Measurements from ENCODE around the gene TBATA.

Gene TBATA

GRCh38 chr10:70751991-70752390, 33.2 kb downstream of the TBATA start:
- no peak for TF ChIP-seq MAX (IDR thresholded peaks at IDR 0.05; ENCODE audit: low read depth, low read length)
- no peak for TF ChIP-seq MYC (IDR thresholded peaks at IDR 0.05; ENCODE audit: low read depth, low read length)
- no peak for TF ChIP-seq CTCF (IDR thresholded peaks at IDR 0.05; ENCODE audit: low read depth, low read length)
- TF ChIP-seq POLR2A (IDR thresholded peaks at IDR 0.05; ENCODE audit: extremely low read depth, insufficient read length) = no peak
- DNase-seq (ENCODE audit: low read depth) = no peak
- H3K4me3 ChIP-seq (ENCODE audit: low read depth, low read length) = no peak overlapping the region

DNA sequence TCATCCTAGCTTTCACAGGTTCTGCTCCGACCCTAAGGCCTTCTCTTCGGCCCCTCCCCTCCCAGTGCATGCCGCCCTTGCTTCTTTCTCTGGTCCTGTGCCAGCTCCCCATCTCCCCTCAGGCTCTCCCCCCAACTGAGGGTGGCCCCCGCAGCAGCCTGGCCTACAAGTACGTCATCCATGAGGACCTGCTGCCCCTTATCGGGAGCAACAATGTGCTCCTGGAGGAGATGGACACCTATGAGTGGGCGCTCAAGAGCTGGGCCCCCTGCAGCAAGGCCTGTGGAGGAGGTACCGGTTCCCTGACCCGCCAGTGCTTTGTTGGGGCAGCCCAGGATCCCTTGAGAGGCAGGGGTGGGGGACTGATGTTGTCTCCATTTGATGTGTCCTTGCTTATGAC, 33.8 kb downstream of the TBATA start:
- TF ChIP-seq CTCF (IDR thresholded peaks at IDR 0.05; ENCODE audit: low read depth, low read length) (no peak), MYC (IDR thresholded peaks at IDR 0.05; ENCODE audit: low read depth, low read length) (no peak), POLR2A (IDR thresholded peaks at IDR 0.05; ENCODE audit: extremely low read depth, insufficient read length) (no peak), MAX (IDR thresholded peaks at IDR 0.05; ENCODE audit: low read depth, low read length) (no peak)
- H3K4me3 ChIP-seq (ENCODE audit: low read depth, low read length) = no peak overlapping the region
- DNase-seq (ENCODE audit: low read depth) = no peak

DNA sequence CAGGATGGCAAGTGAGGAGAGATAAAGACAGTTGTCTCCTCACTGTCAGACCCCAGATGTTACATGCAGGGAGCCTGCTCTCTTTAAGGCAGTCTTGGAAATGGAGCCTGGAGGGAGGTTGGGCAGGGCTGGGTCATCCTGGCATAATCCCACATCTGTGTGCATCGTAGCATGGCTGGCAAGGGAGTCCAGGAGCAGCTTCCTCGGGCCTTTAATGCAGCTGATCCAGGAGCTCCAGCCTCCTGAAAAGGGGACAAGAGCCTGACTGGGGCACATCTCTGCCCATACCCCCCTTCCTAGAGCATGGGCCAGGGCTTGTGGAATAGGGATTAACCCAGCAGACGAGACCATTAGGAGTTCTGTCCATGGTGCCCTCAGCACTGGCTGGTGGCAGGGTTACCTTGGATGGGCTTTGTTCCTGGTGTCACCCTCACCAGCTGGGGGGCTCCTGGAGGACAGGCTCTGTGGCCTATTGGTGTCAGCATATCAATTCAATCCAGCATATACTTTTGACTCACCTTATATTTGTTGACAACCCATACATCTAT, 34.9 kb downstream of the TBATA start:
- no peak for DNase-seq (ENCODE audit: low read depth)
- TF ChIP-seq POLR2A (IDR thresholded peaks at IDR 0.05; ENCODE audit: extremely low read depth, insufficient read length) (no peak), MYC (IDR thresholded peaks at IDR 0.05; ENCODE audit: low read depth, low read length) (no peak), CTCF (IDR thresholded peaks at IDR 0.05; ENCODE audit: low read depth, low read length) (no peak), MAX (IDR thresholded peaks at IDR 0.05; ENCODE audit: low read depth, low read length) (no peak)

DNA sequence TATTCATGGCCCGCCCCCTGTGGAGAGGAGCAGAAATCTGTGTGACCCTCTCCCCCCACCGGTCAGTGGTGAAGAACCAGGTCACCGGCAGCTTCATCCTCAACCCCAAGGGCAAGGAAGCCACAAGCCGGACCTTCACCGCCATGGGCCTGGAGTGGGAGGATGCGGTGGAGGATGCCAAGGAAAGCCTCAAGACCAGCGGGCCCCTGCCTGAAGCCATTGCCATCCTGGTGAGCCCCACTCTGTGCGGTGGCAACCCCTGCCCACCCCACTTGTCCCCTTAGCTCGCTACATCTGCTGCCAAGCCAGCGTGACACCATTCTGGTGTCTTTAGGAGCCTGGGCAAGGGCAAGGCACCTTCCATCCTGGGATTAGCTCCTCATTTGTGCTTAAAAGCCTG, 35.4 kb downstream of the TBATA start:
- DNase-seq (ENCODE audit: low read depth) = no peak
- no peak for TF ChIP-seq POLR2A (IDR thresholded peaks at IDR 0.05; ENCODE audit: extremely low read depth, insufficient read length)
- no peak for TF ChIP-seq CTCF (IDR thresholded peaks at IDR 0.05; ENCODE audit: low read depth, low read length)
- no peak for TF ChIP-seq MYC (IDR thresholded peaks at IDR 0.05; ENCODE audit: low read depth, low read length)
- no peak for TF ChIP-seq MAX (IDR thresholded peaks at IDR 0.05; ENCODE audit: low read depth, low read length)
- no peak overlapping the region for H3K4me3 ChIP-seq (ENCODE audit: low read depth, low read length)

More for the DNA sequence above, 34.9 kb downstream of the TBATA start:
- H3K4me3 ChIP-seq (ENCODE audit: low read depth, low read length) = no peak overlapping the region

GRCh38 chr10:70748801-70749573, 36.2 kb downstream of the TBATA start:
- TF ChIP-seq POLR2A (IDR thresholded peaks at IDR 0.05; ENCODE audit: extremely low read depth, insufficient read length) = no peak
- no peak for TF ChIP-seq CTCF (IDR thresholded peaks at IDR 0.05; ENCODE audit: low read depth, low read length)
- TF ChIP-seq MYC (IDR thresholded peaks at IDR 0.05; ENCODE audit: low read depth, low read length) = no peak
- no peak for TF ChIP-seq MAX (IDR thresholded peaks at IDR 0.05; ENCODE audit: low read depth, low read length)
- DNase-seq (ENCODE audit: low read depth) = no peak
- no peak overlapping the region for H3K4me3 ChIP-seq (ENCODE audit: low read depth, low read length)
